GM10248 (cell line): ENCODE data around the gene MAP1B.

ENCODE experiments used
- CTCF ChIA-PET: fragments of 300-600 bp; sonication (Branson Sonifier 250); formaldehyde crosslinking; extraction: SDS; loops from one replicate; lab custom pipeline; 2021; ENCODE audit warnings: antibody characterized with exemption; lab: Yijun Ruan, JAX
- POLR2A ChIA-PET: fragments of 350-650 bp; sonication (Branson Sonifier 250); formaldehyde crosslinking; extraction: SDS; loops from one replicate; lab custom pipeline; 2020; ENCODE audit warnings: antibody characterized with exemption; lab: Yijun Ruan, JAX
- DNase-seq: peaks from one replicate; pipeline ENCODE4 v3.0.0; 2012; ENCODE audit errors: extremely low spot score
- TF ChIP-seq, protein P1 (sequence below): IDR thresholded peaks from 2 replicates; pipeline ENCODE4 v1.5.1; 2012; ENCODE audit warnings: mild to moderate bottlenecking, low read depth; ENCODE audit errors: extremely low read depth, missing control alignments, control extremely low read depth

Gene MAP1B

DNA sequence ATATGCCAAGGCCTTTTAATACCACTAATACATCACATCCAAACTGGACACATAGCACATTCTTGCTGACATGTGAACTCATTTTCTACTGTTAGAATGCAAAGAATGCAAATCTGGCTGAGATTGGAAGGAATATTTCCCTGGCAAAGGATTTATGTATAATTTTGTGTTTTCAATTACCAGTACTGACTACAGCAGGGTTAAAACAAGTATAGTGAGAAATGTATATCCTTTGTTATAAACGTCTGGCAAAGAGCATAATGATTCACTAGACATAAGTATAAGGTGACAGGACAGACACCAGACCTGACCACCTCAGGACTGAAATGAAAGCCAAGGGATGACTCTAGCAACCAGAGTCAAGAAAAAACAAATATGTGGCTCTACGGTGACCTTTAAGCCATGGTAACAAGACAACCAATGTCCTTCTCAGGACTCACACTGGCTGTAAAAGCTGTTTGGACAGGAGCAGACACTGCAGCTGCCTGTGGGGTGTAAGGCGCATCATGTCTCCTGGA is 117.7 kb downstream of the MAP1B start:
- CTCF ChIA-PET = interaction anchor here (0.9 kb wide), 1 partner anchor 20 kb away, joined by 3 read pairs; no protein-coding TSS in a partner anchor
- TF ChIP-seq, protein P1, sequence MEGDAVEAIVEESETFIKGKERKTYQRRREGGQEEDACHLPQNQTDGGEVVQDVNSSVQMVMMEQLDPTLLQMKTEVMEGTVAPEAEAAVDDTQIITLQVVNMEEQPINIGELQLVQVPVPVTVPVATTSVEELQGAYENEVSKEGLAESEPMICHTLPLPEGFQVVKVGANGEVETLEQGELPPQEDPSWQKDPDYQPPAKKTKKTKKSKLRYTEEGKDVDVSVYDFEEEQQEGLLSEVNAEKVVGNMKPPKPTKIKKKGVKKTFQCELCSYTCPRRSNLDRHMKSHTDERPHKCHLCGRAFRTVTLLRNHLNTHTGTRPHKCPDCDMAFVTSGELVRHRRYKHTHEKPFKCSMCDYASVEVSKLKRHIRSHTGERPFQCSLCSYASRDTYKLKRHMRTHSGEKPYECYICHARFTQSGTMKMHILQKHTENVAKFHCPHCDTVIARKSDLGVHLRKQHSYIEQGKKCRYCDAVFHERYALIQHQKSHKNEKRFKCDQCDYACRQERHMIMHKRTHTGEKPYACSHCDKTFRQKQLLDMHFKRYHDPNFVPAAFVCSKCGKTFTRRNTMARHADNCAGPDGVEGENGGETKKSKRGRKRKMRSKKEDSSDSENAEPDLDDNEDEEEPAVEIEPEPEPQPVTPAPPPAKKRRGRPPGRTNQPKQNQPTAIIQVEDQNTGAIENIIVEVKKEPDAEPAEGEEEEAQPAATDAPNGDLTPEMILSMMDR = no peak
- no peak for DNase-seq
- POLR2A ChIA-PET = no interaction called here

DNA sequence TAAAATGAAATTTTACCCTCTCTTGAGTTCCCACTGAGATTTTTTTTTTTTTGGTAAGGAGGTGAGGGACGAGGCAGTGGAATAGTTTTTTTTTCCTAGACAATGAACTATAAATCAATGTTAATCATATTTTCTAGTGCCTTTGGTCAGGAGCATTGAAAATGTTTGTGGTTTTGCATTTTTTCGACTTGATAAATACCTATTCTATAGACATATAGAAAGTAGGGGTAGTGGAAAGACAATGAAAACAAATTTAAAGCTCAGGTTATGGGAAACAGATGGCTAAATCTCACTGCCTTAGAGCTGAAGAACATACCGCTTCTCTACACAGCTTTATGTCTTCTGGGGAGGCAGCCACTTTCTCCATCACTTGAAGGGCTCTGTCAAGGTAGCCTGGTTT is 118.5 kb downstream of the MAP1B start:
- no peak for DNase-seq
- ChIA-PET CTCF (no interaction called here), POLR2A (no interaction called here)
- TF ChIP-seq, protein P1 = no peak

DNA sequence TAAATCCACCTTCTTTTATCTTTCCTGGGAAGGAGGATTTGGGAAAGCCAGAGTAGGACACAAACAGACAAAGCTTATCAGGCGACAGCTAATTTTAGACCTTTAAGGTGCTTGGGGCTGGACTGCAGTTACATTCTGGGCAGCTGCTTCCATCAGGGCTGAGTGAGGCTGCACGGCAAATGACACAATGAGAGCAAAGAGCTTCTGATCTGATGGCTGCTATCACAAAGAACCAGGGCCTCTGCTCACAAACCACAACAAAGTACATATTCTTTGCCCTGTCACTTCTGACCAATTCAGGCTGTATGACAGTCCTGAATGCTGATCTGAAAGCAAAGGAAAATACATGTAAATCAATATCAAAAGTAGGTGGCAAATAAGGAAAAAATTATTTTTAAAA is 119.7 kb downstream of the MAP1B start:
- POLR2A ChIA-PET = no interaction called here
- DNase-seq = no peak
- TF ChIP-seq, protein P1 = no peak
- CTCF ChIA-PET = no interaction called here

DNA sequence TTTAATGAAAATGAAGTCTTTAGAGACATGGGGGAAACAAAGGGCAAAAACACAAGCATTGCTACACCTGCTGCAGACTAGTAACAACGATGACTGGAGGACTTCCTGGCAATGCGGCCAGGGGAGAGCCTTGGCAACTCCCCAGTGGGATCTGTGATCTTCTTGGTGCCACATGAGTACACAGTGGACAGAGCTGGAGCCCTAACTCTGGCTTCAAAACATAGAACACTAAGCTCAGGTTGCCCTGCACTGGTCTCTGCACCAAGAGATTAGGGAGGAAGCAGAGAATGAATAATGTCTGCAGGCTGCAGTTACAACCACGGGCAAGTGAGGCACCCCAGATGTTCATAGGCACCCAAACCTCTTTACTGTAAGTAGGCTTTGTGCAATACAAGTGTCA is 121.7 kb downstream of the MAP1B start:
- ChIA-PET CTCF (interaction anchor here (1.4 kb wide), 2 partner anchors 16 to 23 kb away, joined by 3 to 8 read pairs; no protein-coding TSS in a partner anchor), POLR2A (interaction anchor here (0.7 kb wide), 1 partner anchor 18 kb away, joined by 5 read pairs; no protein-coding TSS in a partner anchor)
- TF ChIP-seq, protein P1 = no peak
- DNase-seq = no peak

DNA sequence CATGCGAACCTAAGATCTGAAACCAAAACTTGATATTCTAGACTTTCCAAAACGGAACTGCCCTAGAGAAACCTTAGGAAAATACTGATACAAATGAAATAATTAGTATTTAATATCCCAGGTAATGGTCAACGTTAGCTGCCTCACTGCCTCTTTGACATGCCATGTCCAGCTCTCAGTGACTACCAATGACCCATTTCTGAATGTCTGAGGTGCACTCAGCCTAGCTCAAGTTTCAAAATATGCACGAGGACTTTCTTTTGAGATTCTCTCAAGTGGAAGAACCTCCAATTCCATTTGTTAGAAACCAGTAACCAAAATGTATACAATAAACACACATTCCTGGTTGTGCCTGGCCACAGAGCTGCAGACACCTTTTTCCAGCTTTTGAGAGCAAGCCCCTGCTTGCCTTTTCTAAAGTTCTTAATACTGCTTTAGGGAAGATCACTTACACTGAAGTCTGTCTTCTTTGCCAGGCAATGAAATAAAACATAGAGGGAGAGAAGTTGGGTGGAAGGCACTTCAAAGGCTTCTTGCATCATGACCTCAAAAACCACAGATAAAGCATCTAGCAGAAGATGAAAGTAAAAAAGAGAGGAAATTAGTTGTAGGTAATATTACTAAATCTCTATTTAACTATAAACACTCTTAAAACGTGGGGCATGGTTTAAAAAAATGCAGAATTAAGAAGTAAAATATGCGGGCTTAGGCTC is 124.9 kb downstream of the MAP1B start:
- CTCF ChIA-PET = interaction anchor here (1.0 to 1.3 kb wide), 5 partner anchors 8 to 76 kb away, joined by 3 to 5 read pairs (median 4); no protein-coding TSS in a partner anchor
- DNase-seq = no peak
- TF ChIP-seq, protein P1 = no peak
- POLR2A ChIA-PET = no interaction called here

DNA sequence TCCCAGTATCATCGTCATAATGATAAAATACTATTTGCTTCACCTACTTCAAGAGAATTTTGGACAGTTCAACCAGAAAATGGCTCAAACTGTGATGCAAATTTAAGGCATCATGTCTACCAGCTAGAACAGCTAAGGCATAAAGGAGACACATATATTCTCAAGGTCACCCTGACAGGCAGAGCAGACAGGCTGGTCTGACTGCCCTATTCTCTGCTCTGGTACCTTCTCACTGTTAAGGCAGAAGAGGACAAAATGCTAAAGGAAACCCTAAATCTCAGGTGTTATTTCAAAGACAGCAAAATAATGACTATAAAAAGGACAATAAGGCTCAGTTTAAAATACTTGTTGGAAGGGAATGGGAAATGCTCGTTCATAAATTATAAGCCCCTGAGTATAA is 125.6 kb downstream of the MAP1B start:
- TF ChIP-seq, protein P1 = no peak
- ChIA-PET CTCF (interaction anchor here (1.0 to 1.3 kb wide), 4 partner anchors 9 to 76 kb away, joined by 3 to 5 read pairs (median 4); no protein-coding TSS in a partner anchor), POLR2A (no interaction called here)
- DNase-seq = no peak
